Measurements from ENCODE around the gene LOX. TPM values are rescaled to one million over a fixed set of nuclear protein-coding genes. Genes with fewer than 3 reads are reported as not detected.

The LOX gene
- polyA plus RNA-seq, 1 donor (not counting 4 experiments of a cell fraction or from before 2014, with no cell fraction given): 0.33 TPM

DNA sequence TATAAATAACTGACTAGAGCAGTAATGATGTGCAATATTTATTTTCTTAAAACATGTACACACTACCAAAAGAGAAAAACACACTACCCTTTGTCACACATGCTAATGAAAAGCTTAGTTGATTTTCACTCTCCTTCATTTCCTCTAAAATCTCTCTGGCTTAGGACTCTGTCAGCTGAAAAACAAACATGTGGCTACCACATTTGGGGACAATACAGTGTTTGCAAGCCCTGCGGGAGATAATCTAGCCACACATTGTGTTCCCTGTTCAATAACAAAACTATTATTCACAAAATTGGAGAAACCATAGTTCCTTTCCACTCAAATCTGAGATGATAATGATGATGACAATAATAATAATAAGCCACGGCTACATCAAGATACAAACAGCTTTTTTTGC is 3.5 kb upstream of the LOX start:
- Histone ChIP-seq H3K4me2 (ENCODE audit: control insufficient read depth, extremely low read depth, insufficient read depth, low read depth, low read length) (no peak overlapping the region), H3K27me3 (ENCODE audit: control insufficient read depth, extremely low read depth, insufficient read depth, low read length) (peaks cover 6% of the 10 kb centered on the region), H4K20me1 (ENCODE audit: control insufficient read depth, extremely low read depth, insufficient read depth, low read length) (no peaks in the 10 kb centered on the region), H3K27ac (ENCODE audit: control insufficient read depth, insufficient read depth, low read length) (no peak overlapping the region), H3K4me3 (ENCODE audit: control insufficient read depth in 2 of 3, extremely low read depth in 1 of 3, insufficient read depth in 2 of 3, low read depth in 1 of 3, low read length in 3 of 3) (no peak overlapping the region), H3K9ac (ENCODE audit: control insufficient read depth, extremely low read depth, insufficient read depth, low read length) (no peak overlapping the region), H3K9me1 (ENCODE audit: control insufficient read depth, extremely low read depth, insufficient read depth, low read length) (no peaks in the 10 kb centered on the region), H3K79me2 (ENCODE audit: control insufficient read depth, insufficient read depth, low read length) (no peaks in the 10 kb centered on the region), H3K36me3 (ENCODE audit: control insufficient read depth in 2 of 2, extremely low read depth in 1 of 2, insufficient read depth in 2 of 2, low read length in 2 of 2) (no peaks in the 10 kb centered on the region), H2AFZ (ENCODE audit: control insufficient read depth, low read length) (no peak overlapping the region), H3K4me1 (ENCODE audit: control insufficient read depth, extremely low read depth, insufficient read depth, low read length) (peaks cover 10% of the 10 kb centered on the region), H3K9me3 (ENCODE audit: control insufficient read depth, low read depth, low read length) (no peaks in the 10 kb centered on the region)
- no peak for FAIRE-seq
- no peak for DNase-seq (ENCODE audit: low read depth, low spot score)
- dilution Hi-C loops (cut with MboI; ENCODE audit: extremely low pct_ligation_motif_present, low sequenced_read_pairs): no loop called here
- no peak for TF ChIP-seq EZH2 (IDR thresholded peaks at IDR 0.05; ENCODE audit: low read length)
- TF ChIP-seq, protein P1, sequence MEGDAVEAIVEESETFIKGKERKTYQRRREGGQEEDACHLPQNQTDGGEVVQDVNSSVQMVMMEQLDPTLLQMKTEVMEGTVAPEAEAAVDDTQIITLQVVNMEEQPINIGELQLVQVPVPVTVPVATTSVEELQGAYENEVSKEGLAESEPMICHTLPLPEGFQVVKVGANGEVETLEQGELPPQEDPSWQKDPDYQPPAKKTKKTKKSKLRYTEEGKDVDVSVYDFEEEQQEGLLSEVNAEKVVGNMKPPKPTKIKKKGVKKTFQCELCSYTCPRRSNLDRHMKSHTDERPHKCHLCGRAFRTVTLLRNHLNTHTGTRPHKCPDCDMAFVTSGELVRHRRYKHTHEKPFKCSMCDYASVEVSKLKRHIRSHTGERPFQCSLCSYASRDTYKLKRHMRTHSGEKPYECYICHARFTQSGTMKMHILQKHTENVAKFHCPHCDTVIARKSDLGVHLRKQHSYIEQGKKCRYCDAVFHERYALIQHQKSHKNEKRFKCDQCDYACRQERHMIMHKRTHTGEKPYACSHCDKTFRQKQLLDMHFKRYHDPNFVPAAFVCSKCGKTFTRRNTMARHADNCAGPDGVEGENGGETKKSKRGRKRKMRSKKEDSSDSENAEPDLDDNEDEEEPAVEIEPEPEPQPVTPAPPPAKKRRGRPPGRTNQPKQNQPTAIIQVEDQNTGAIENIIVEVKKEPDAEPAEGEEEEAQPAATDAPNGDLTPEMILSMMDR (optimal IDR thresholded peaks at IDR 0.05 in 1 of 3, IDR thresholded peaks at IDR 0.05 in 1 of 3, conservative IDR thresholded peaks at IDR 0.05 in 1 of 3; ENCODE audit: extremely low read depth in 1 of 3, insufficient read depth in 2 of 3, low read length in 3 of 3): no peak

DNA sequence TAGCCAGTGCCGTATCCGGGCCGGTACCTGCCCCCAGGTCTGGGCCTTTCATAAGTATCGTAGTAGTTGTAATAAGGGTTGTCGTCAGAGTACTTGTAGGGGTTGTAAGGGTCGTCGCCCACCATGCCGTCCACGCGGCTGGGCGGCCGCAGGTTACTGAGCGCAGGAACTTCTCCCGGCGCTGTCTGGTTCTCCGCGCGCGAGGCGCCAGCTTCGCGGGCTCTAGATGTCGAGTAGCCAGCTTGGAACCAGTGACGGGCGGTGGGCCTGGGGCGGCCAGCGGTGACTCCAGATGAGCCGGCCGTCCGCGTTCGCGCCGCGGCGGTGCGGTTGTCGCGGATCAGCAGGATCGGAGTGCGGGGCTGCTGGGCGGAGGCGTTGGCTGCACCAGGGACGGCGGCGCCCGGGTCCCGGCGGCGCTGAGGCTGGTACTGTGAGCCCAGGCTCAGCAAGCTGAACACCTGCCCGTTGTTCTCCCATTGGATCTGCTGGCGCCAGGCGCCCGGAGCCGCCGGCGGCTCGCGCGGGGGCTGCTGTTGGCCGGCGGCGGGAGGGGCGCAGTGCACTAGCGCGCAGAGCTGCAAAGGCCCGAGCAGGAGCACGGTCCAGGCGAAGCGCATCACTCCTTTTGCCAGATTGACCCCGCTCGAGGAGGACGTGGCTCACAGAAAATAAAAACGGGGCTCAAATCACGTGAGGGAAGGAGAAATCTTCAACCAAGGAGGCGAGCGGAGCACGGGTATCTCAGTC is 518 bp downstream of the LOX start:
- DNase-seq (ENCODE audit: low read depth, low spot score): no peak
- no peak for FAIRE-seq
- TF ChIP-seq, protein P1 (optimal IDR thresholded peaks at IDR 0.05 in 1 of 3, IDR thresholded peaks at IDR 0.05 in 1 of 3, conservative IDR thresholded peaks at IDR 0.05 in 1 of 3; ENCODE audit: extremely low read depth in 1 of 3, insufficient read depth in 2 of 3, low read length in 3 of 3): no peak
- no peak for TF ChIP-seq EZH2 (IDR thresholded peaks at IDR 0.05; ENCODE audit: low read length)
- H3K9ac ChIP-seq (ENCODE audit: control insufficient read depth, extremely low read depth, insufficient read depth, low read length): peak overlapping the region; percentile 42
- peaks cover 6% of the 10 kb centered on the region for H3K27me3 ChIP-seq (ENCODE audit: control insufficient read depth, extremely low read depth, insufficient read depth, low read length)
- dilution Hi-C loops (cut with MboI; ENCODE audit: extremely low pct_ligation_motif_present, low sequenced_read_pairs): no loop called here
- H3K4me1 ChIP-seq (ENCODE audit: control insufficient read depth, extremely low read depth, insufficient read depth, low read length): peaks cover 11% of the 10 kb centered on the region
- H4K20me1 ChIP-seq (ENCODE audit: control insufficient read depth, extremely low read depth, insufficient read depth, low read length): no peaks in the 10 kb centered on the region
- H3K36me3 ChIP-seq (ENCODE audit: control insufficient read depth in 2 of 2, extremely low read depth in 1 of 2, insufficient read depth in 2 of 2, low read length in 2 of 2): no peaks in the 10 kb centered on the region
- no peaks in the 10 kb centered on the region for H3K9me3 ChIP-seq (ENCODE audit: control insufficient read depth, low read depth, low read length)
- peak overlapping the region; percentile 97 for H3K4me2 ChIP-seq (ENCODE audit: control insufficient read depth, extremely low read depth, insufficient read depth, low read depth, low read length)
- H3K27ac ChIP-seq (ENCODE audit: control insufficient read depth, insufficient read depth, low read length): no peak overlapping the region
- H3K9me1 ChIP-seq (ENCODE audit: control insufficient read depth, extremely low read depth, insufficient read depth, low read length): no peaks in the 10 kb centered on the region
- H3K79me2 ChIP-seq (ENCODE audit: control insufficient read depth, insufficient read depth, low read length): no peaks in the 10 kb centered on the region
- peak overlapping the region; percentile 40 to 83 (median 73) for H3K4me3 ChIP-seq (ENCODE audit: control insufficient read depth in 2 of 3, extremely low read depth in 1 of 3, insufficient read depth in 2 of 3, low read depth in 1 of 3, low read length in 3 of 3)
- peak overlapping the region; percentile 86 for H2AFZ ChIP-seq (ENCODE audit: control insufficient read depth, low read length)

Measured in keratinocyte (primary cell).